Stimulated activated naive CD4-positive, alpha-beta T cell treated with Interleukin-2 at 50 U/mL for 16 hours (primary cell): Measurements from ENCODE around the gene TRAPPC10.
"Not testable (repeated sequence)": the region's sequence is repeated elsewhere in the genome, so short reads cannot be mapped to it uniquely, and the experiment has no call there.

ENCODE experiments used
- DNase-seq: peaks from one replicate; lab custom pipeline; 2025; lab: John Stamatoyannopoulos, UW

TRAPPC10 gene

GRCh38 chr21:44145616-44146015, 133.5 kb downstream of the TRAPPC10 start:
- DNase-seq, result not testable (repeated sequence)

DNA sequence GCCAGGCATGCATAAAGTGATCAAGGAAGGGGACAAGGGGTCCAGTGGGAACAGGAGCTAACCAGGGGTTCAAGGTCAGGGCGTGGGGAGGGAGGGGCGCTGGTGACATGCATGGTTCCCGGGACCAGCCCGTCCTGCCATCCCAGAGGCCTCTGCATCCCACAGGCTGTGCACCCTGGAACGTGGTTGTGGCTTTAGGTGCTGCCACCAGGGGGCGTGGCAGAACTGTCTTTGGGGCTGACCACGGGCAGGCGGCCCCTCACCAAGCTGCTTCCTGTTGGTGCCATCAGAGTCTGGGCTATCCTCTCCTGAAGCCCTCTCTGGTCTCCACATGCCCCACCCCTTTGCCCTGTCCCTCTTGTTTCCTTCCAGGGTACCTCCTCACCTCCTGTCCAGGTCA, 135.0 kb downstream of the TRAPPC10 start:
- DNase-seq, result not testable (repeated sequence)

DNA sequence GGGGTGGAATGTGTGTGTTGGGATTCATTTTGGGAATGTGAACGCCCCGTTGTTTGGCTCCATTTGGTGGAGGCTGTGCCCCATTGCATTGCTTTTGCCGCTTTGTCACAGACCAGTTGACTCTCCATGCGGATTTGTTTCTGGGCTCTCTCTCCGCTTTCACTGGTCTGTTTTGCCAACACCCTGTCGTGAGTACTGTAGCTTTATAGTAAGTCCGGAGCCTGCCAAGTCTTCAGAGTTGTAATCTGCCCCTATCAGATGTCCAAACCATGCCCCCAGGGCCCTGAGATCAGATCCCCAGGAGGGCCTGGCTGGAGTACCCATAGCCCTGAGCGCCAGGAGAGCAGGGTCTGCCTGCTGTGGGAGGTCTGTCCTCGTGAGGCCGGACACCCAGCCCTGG, 138.1 kb downstream of the TRAPPC10 start:
- not testable (repeated sequence) for DNase-seq

- not testable (repeated sequence) for DNase-seq
Measured at GRCh38 chr21:44153214-44153888, 141.2 kb downstream of the TRAPPC10 start.

DNA sequence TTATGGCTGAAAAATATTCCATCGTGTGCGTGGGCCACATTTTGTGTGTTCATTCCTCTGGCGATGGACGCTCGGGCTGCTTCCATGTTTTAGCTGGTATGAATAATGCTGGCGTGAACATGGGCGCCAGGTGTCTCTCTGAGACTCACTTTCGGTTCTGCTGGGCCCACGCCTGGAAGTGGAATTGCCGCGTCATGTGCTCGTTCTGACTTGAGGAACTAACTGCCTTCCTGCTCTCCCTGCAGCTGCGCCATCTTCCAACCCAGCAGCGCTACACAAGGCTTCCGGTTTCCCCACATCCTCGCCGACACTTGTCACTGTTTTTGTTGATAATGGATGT, 141.8 kb downstream of the TRAPPC10 start:
- DNase-seq, result not testable (repeated sequence)

DNA sequence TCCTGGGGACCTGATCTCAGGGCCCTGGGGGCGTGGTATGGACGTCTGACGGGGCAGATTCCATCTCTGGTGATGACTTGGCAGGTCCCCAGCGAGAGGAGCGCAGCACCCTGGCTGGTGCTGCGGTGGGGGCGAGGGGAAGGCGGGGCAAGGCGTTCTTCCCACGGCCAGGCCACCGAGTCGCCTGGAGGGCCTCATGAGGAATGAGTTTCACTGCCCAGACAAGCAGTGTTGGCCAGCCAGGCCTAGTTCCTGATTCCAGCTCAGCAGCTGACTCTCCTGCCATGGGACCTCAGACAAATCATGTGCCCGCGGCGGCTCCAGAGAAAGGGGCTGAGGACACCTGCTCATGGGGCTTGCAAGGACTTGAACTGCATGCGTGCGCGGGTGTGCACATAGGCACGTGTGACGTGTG, 142.7 kb downstream of the TRAPPC10 start:
- not testable (repeated sequence) for DNase-seq

GRCh38 chr21:44155231-44155993, 143.3 kb downstream of the TRAPPC10 start:
- DNase-seq, result not testable (repeated sequence)

DNA sequence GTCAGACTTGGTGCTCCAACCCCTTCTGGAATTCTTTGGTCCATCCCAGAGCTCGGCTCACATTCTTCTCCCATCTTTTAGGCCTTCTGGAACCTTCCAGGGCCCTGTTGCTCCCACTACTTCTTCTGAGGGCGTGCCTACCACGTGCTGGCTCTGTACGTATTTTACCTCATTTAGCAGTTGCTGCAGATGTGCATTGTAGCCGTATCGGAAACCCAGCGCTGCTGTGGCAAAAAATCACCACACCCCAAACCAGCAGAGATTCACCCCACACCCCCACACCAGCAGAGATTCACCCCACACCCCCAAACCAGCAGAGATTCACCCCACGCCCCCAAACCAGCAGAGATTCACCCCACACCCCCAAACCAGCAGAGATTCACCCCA, 143.9 kb downstream of the TRAPPC10 start:
- not testable (repeated sequence) for DNase-seq
